IMR-90 (cell line): Measurements from ENCODE around the gene ST8SIA2. TPM values are rescaled to one million over a fixed set of nuclear protein-coding genes. Genes with fewer than 3 reads are reported as not detected.

Experiments used
- ATAC-seq: fragments of 200-7000 bp; cut with Tn5 transposase; 2 replicates; pipeline ENCODE4 v1.9.1; 2020; ENCODE audit warnings: low read depth, mild to moderate bottlenecking, moderate library complexity
- BruUV-seq: library from RNA; stranded (reverse); fragments of 400-500 nt; replicated peaks from 2 replicates; lab custom pipeline; 2021; lab: Mats Ljungman, UMichigan
- CTCF ChIA-PET: fragments of 300-600 bp; formaldehyde crosslinking; extraction: SDS; loops from one replicate; lab custom pipeline; 2021; ENCODE audit warnings: antibody characterized with exemption; lab: Yijun Ruan, JAX
- POLR2A ChIA-PET: fragments of 300-600 bp; sonication (Branson Sonifier 250); formaldehyde crosslinking; loops from one replicate; lab custom pipeline; 2022; ENCODE audit warnings: antibody characterized with exemption; ENCODE audit not compliant: unreplicated experiment; lab: Charles Lee
- DNase-seq: peaks from one replicate; pipeline ENCODE4 v3.0.0; 2013
- H2AFZ ChIP-seq: replicated peaks from 2 replicates; pipeline ENCODE3; 2013; ENCODE audit warnings: low read length, mild to moderate bottlenecking; ENCODE audit not compliant: poor library complexity
- H2AK5ac ChIP-seq: 2 replicates; pipeline ENCODE4 v1.6.1; 2013; ENCODE audit warnings: low read depth, low read length, inconsistent platforms
- H2AK9ac ChIP-seq: replicated peaks from 2 replicates; pipeline ENCODE3; 2013; ENCODE audit warnings: mild to moderate bottlenecking, low read depth, low read length, moderate library complexity; ENCODE audit not compliant: poor library complexity
- H2BK120ac ChIP-seq: 2 replicates; pipeline ENCODE4 v1.6.1; 2013; ENCODE audit warnings: low read depth, low read length, inconsistent platforms
- H2BK15ac ChIP-seq: 3 replicates; pipeline ENCODE4 v1.6.1; 2013; ENCODE audit warnings: low read depth, low read length, inconsistent platforms
- H2BK20ac ChIP-seq: 2 replicates; pipeline ENCODE4 v1.6.1; 2013; ENCODE audit warnings: low read depth, mild to moderate bottlenecking, inconsistent platforms, low read length, moderate library complexity
- H2BK5ac ChIP-seq: 2 replicates; pipeline ENCODE4 v1.6.1; 2013; ENCODE audit warnings: mild to moderate bottlenecking, low read depth, low read length, inconsistent platforms; ENCODE audit not compliant: poor library complexity, severe bottlenecking
- H3K14ac ChIP-seq: replicated peaks from 2 replicates; pipeline ENCODE4 v1.6.1; 2013; ENCODE audit warnings: low read depth, low read length, inconsistent platforms
- H3K18ac ChIP-seq: 2 replicates; pipeline ENCODE4 v1.6.1; 2013; ENCODE audit warnings: low read depth, low read length, control low read depth
- H3K23ac ChIP-seq: 2 replicates; pipeline ENCODE4 v1.6.1; 2013; ENCODE audit warnings: low read depth, low read length, inconsistent platforms
- H3K27ac ChIP-seq: 2 replicates; pipeline ENCODE4 v1.5.1; 2013; ENCODE audit warnings: mild to moderate bottlenecking, control low read depth, low read length; ENCODE audit not compliant: insufficient read depth
- H3K27me3 ChIP-seq: 2 replicates; pipeline ENCODE4 v1.6.1; 2013; ENCODE audit warnings: low read length; ENCODE audit not compliant: control insufficient read depth, insufficient read depth
- H3K36me3 ChIP-seq: 2 replicates; pipeline ENCODE4 v1.6.1; 2013; ENCODE audit warnings: low read length, mixed read lengths; ENCODE audit not compliant: control insufficient read depth, insufficient read depth
- H3K4ac ChIP-seq: 2 replicates; pipeline ENCODE4 v1.6.1; 2013; ENCODE audit warnings: low read depth, low read length, inconsistent platforms
- H3K4me1 ChIP-seq: 2 replicates; pipeline ENCODE4 v1.6.1; 2013; ENCODE audit warnings: low read length, mixed read lengths; ENCODE audit not compliant: control insufficient read depth, insufficient read depth
- H3K4me2 ChIP-seq: 2 replicates; pipeline ENCODE4 v1.6.1; 2013; ENCODE audit warnings: low read depth, mild to moderate bottlenecking, control low read depth, low read length, moderate library complexity
- H3K4me3 ChIP-seq: 2 replicates; pipeline ENCODE4 v1.5.1; 2013; ENCODE audit warnings: low read depth, mild to moderate bottlenecking, control low read depth, low read length, moderate library complexity; ENCODE audit not compliant: insufficient read depth
- H3K56ac ChIP-seq: 2 replicates; pipeline ENCODE4 v1.6.1; 2013; ENCODE audit warnings: low read length, inconsistent platforms; ENCODE audit not compliant: insufficient read depth; ENCODE audit errors: extremely low read depth
- H3K79me1 ChIP-seq, 2 experiments: 2 replicates each; pipeline ENCODE4 v1.6.1; 2013; ENCODE audit warnings: low read length in 2 of 2, inconsistent platforms in 1 of 2, low read depth in 1 of 2
- H3K9ac ChIP-seq: 2 replicates; pipeline ENCODE4 v1.6.1; 2013; ENCODE audit warnings: low read depth, low read length, control low read depth
- H3K9me1 ChIP-seq: 2 replicates; pipeline ENCODE4 v1.6.1; 2013; ENCODE audit warnings: low read length, inconsistent platforms; ENCODE audit not compliant: insufficient read depth
- H3K9me3 ChIP-seq: 2 replicates; pipeline ENCODE4 v1.6.1; 2013; ENCODE audit warnings: low read length; ENCODE audit not compliant: control insufficient read depth, insufficient read depth
- H4K20me1 ChIP-seq: 2 replicates; pipeline ENCODE4 v1.6.1; 2013; ENCODE audit warnings: low read length, inconsistent platforms; ENCODE audit not compliant: insufficient read depth
- H4K5ac ChIP-seq: 2 replicates; pipeline ENCODE4 v1.6.1; 2013; ENCODE audit warnings: mild to moderate bottlenecking, low read depth, low read length, control low read depth
- H4K8ac ChIP-seq, 2 experiments: 2 replicates each; pipeline ENCODE4 v1.6.1; 2013; ENCODE audit warnings: low read depth in 2 of 2, low read length in 2 of 2, control low read depth in 1 of 2, inconsistent platforms in 1 of 2
- H4K91ac ChIP-seq: 2 replicates; pipeline ENCODE4 v1.6.1; 2013; ENCODE audit warnings: low read depth, low read length, inconsistent platforms; ENCODE audit not compliant: insufficient read depth
- BHLHE40 ChIP-seq: fragments of 150-350 bp; IDR thresholded peaks from 2 replicates; pipeline ENCODE4 v1.6.1; 2016; ENCODE audit warnings: mild to moderate bottlenecking, low read depth, low read length
- CEBPB ChIP-seq: IDR thresholded peaks from 2 replicates; pipeline ENCODE4 v1.6.1; 2012; ENCODE audit warnings: low read depth, low read length, improper control_type of control experiment
- MAFK ChIP-seq: IDR thresholded peaks from 2 replicates; pipeline ENCODE4 v1.6.1; 2012; ENCODE audit warnings: low read depth, low read length, improper control_type of control experiment
- MAZ ChIP-seq: IDR thresholded peaks from 2 replicates; pipeline ENCODE4 v1.6.1; 2012; ENCODE audit warnings: low read depth, mild to moderate bottlenecking, low read length, improper control_type of control experiment, moderate library complexity, borderline replicate concordance
- NFE2L2 ChIP-seq: fragments of 150-350 bp; IDR thresholded peaks from 2 replicates; pipeline ENCODE4 v1.6.1; 2016; ENCODE audit warnings: low read depth, mild to moderate bottlenecking, low read length
- POLR2A ChIP-seq: IDR thresholded peaks from 2 replicates; pipeline ENCODE4 v1.6.1; 2012; ENCODE audit warnings: mild to moderate bottlenecking, low read depth, low read length
- RAD21 ChIP-seq: IDR thresholded peaks from 2 replicates; pipeline ENCODE4 v1.6.1; 2012; ENCODE audit warnings: low read length, improper control_type of control experiment
- RCOR1 ChIP-seq: IDR thresholded peaks from 2 replicates; pipeline ENCODE4 v1.6.1; 2012; ENCODE audit warnings: mild to moderate bottlenecking, low read length, improper control_type of control experiment; ENCODE audit not compliant: insufficient replicate concordance
- RFX5 ChIP-seq: IDR thresholded peaks from 2 replicates; pipeline ENCODE4 v1.8.0; 2012; ENCODE audit warnings: low read depth, mild to moderate bottlenecking, low read length, moderate library complexity
- SMC3 ChIP-seq: fragments of 150-350 bp; IDR thresholded peaks from 2 replicates; pipeline ENCODE4 v1.6.1; 2016; ENCODE audit warnings: low read depth, mild to moderate bottlenecking, antibody characterized with exemption, low read length, moderate library complexity
- WGBS, 2 experiments: methylation state at CpG; one replicate each; pipeline versions ENCODE4 v1.1.5 to v1.1.7; 2013; ENCODE audit warnings: missing lambda C conversion rate in 2 of 2; ENCODE audit not compliant: insufficient read length in 1 of 2; ENCODE audit errors: extremely low coverage in 2 of 2; 5-methylcytosine and 5-hydroxymethylcytosine counted together
- dilution Hi-C: fragments of 300-500 bp; cut with HindIII; formaldehyde crosslinking; loops from one replicate; pipeline ENCODE4 v1.14.3; 2018; ENCODE audit warnings: low sequenced_read_pairs; ENCODE audit not compliant: unreplicated experiment
- in situ Hi-C: fragments of 300-500 bp; cut with MboI; formaldehyde crosslinking; loops from 3 replicates; pipeline ENCODE4 v1.14.3; 2019; ENCODE audit warnings: low sequenced_read_pairs, inconsistent platforms, mixed read lengths
- intact Hi-C: fragments of 100-400 bp; cut with micrococcal nuclease; formaldehyde crosslinking; loops from 2 replicates; pipeline ENCODE4 v1.10.0; 2022
- polyA plus RNA-seq, 3 experiments: library from polyadenylated mRNA; depleted of rRNA; stranded (reverse); fragments of >200 nt; gene quantifications; 2 replicates each; pipeline ENCODE4 v1.2.3, GENCODE V29; 2012; ENCODE audit warnings: low replicate concordance in 1 of 3
- total RNA-seq: library from RNA; depleted of rRNA; stranded (reverse); fragments of >200 nt; gene quantifications from 2 replicates; pipeline ENCODE4 v1.2.3, GENCODE V29; 2012
- TF ChIP-seq, protein P1 (sequence below): fragments of 150-350 bp; IDR thresholded peaks from 2 replicates; pipeline ENCODE4 v1.6.1; 2017; ENCODE audit warnings: mild to moderate bottlenecking, antibody characterized with exemption, low read length, low read depth
- TF ChIP-seq, protein P2 (sequence below): fragments of 150-350 bp; IDR thresholded peaks from 2 replicates; pipeline ENCODE4 v1.6.1; 2016; ENCODE audit warnings: low read depth, mild to moderate bottlenecking, low read length, moderate library complexity, borderline replicate concordance

Gene ST8SIA2
- total and polyA plus RNA-seq, 2 of the 4 experiments (the other 2 are of a cell fraction) = not detected

DNA sequence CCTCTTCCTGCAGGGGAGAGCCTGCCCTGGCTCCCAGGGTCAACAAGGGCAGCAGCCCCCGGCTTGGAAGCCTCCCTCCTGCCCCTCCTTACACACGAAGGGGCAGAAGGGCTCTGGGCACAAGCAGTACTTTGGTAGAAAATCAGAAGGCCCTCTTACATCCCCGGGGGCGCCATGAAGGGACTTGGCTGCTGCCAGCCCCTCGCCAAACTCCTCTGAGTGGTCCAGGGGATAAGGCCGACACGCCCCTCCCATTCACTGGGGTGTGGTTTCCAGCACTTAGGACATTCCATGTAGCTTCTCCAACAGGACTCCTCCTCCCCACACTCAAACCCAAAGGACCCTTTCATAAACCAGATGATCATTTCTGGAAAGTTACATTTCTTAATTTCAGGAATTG lies 1.2 kb upstream of the ST8SIA2 start:
- H3K4me3 ChIP-seq = no peak overlapping the region
- DNase-seq (no peak), ATAC-seq (no peak)
- CTCF ChIA-PET = no interaction called here
- H2AK9ac ChIP-seq = no peak overlapping the region
- no peaks in the 10 kb centered on the region for H3K9me3 ChIP-seq
- H3K56ac ChIP-seq = no peak overlapping the region
- no TSS peak for BruUV-seq
- in situ Hi-C loops (no loop called here), dilution Hi-C loops (no loop called here), intact Hi-C loops (no loop called here)
- no peak overlapping the region for H2BK15ac ChIP-seq
- no peak overlapping the region for H2BK5ac ChIP-seq
- H4K20me1 ChIP-seq = no peaks in the 10 kb centered on the region
- POLR2A ChIA-PET = no interaction called here
- no peak overlapping the region for H4K5ac ChIP-seq
- no peaks in the 10 kb centered on the region for H3K9me1 ChIP-seq
- no peak overlapping the region for H3K14ac ChIP-seq
- TF ChIP-seq MAFK (no peak), MAZ (no peak), RCOR1 (no peak), SMC3 (no peak), POLR2A (no peak), NFE2L2 (no peak), BHLHE40 (no peak), CEBPB (no peak), RAD21 (no peak), RFX5 (no peak)
- TF ChIP-seq, protein P1, sequence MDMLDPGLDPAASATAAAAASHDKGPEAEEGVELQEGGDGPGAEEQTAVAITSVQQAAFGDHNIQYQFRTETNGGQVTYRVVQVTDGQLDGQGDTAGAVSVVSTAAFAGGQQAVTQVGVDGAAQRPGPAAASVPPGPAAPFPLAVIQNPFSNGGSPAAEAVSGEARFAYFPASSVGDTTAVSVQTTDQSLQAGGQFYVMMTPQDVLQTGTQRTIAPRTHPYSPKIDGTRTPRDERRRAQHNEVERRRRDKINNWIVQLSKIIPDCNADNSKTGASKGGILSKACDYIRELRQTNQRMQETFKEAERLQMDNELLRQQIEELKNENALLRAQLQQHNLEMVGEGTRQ = no peak
- TF ChIP-seq, protein P2, sequence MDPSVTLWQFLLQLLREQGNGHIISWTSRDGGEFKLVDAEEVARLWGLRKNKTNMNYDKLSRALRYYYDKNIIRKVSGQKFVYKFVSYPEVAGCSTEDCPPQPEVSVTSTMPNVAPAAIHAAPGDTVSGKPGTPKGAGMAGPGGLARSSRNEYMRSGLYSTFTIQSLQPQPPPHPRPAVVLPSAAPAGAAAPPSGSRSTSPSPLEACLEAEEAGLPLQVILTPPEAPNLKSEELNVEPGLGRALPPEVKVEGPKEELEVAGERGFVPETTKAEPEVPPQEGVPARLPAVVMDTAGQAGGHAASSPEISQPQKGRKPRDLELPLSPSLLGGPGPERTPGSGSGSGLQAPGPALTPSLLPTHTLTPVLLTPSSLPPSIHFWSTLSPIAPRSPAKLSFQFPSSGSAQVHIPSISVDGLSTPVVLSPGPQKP = no peak
- no peak overlapping the region for H3K4me2 ChIP-seq
- peaks cover 25% of the 10 kb centered on the region for H3K27me3 ChIP-seq
- no peak overlapping the region for H4K8ac ChIP-seq
- no CpG with 5 or more reads among the region's 7 CpGs for WGBS, 2 experiments
- H3K18ac ChIP-seq = no peak overlapping the region
- no peaks in the 10 kb centered on the region for H3K79me1 ChIP-seq
- H3K4me1 ChIP-seq = no peaks in the 10 kb centered on the region
- no peak overlapping the region for H2AK5ac ChIP-seq
- no peak overlapping the region for H3K27ac ChIP-seq
- no peak overlapping the region for H4K91ac ChIP-seq
- H3K9ac ChIP-seq = no peak overlapping the region
- H2BK20ac ChIP-seq = no peak overlapping the region
- H2AFZ ChIP-seq = no peak overlapping the region
- H3K23ac ChIP-seq = no peak overlapping the region
- no peak overlapping the region for H3K4ac ChIP-seq
- no peak overlapping the region for H2BK120ac ChIP-seq
- no peaks in the 10 kb centered on the region for H3K36me3 ChIP-seq
